MM.1S (cell line): ENCODE results near the gene PITPNM1.

ENCODE experiments used
- EZH2phosphoT487 ChIP-seq: fragments of 300-600 bp; sonication (generic); IDR thresholded peaks from 2 replicates; pipeline ENCODE4 v1.6.1; 2018; ENCODE audit warnings: antibody characterized with exemption, low read length
- TF ChIP-seq, protein P1 (sequence below): fragments of 300-600 bp; sonication (generic); IDR thresholded peaks from 2 replicates; pipeline ENCODE4 v1.5.1; 2016; ENCODE audit warnings: antibody characterized with exemption, low read length, mixed read lengths

DNA sequence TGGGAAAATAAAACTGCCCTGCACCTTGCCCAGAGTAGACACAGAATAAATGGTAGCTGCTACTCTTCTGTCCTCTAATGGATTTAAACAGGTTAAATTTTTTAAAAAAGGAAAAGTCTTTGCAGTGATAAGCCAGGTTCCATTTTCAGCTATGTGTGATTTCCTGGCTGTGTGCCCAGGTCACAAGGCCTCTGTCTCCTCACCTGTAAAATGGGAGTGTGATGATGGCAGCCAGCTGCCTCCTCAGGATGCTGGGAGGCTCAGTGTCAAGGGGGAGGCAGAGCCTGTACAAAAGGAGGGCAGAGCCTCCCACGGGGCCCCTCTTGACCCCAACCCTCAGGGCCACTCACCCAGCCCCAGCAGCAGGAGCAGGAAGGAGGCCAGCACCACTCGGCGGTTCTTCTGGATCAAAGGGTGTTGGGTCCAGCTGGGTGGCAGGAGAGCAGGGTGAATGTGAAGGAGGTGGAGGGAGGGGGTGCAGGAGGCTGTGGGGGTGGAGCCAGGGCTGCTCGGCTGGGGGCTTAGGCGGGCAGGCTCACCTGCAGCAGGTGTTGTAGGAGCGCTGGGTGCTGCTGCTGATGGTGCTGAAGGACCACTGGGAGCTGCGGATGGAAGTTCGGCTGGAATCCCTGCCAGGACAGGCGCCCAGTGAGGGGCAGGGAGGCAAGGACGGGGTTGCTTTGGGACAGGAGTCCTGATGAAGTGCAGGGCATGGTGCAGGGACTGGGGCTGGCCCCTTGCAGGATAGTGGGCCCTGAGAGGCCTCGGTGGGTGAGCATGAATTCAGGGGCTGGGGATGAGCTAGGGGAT lies 38.0 kb downstream of the PITPNM1 start:
- TF ChIP-seq, protein P1, sequence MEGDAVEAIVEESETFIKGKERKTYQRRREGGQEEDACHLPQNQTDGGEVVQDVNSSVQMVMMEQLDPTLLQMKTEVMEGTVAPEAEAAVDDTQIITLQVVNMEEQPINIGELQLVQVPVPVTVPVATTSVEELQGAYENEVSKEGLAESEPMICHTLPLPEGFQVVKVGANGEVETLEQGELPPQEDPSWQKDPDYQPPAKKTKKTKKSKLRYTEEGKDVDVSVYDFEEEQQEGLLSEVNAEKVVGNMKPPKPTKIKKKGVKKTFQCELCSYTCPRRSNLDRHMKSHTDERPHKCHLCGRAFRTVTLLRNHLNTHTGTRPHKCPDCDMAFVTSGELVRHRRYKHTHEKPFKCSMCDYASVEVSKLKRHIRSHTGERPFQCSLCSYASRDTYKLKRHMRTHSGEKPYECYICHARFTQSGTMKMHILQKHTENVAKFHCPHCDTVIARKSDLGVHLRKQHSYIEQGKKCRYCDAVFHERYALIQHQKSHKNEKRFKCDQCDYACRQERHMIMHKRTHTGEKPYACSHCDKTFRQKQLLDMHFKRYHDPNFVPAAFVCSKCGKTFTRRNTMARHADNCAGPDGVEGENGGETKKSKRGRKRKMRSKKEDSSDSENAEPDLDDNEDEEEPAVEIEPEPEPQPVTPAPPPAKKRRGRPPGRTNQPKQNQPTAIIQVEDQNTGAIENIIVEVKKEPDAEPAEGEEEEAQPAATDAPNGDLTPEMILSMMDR: no peak
- TF ChIP-seq EZH2phosphoT487: no peak
